ENCODE data around the gene FCRL6.

FCRL6 gene

DNA sequence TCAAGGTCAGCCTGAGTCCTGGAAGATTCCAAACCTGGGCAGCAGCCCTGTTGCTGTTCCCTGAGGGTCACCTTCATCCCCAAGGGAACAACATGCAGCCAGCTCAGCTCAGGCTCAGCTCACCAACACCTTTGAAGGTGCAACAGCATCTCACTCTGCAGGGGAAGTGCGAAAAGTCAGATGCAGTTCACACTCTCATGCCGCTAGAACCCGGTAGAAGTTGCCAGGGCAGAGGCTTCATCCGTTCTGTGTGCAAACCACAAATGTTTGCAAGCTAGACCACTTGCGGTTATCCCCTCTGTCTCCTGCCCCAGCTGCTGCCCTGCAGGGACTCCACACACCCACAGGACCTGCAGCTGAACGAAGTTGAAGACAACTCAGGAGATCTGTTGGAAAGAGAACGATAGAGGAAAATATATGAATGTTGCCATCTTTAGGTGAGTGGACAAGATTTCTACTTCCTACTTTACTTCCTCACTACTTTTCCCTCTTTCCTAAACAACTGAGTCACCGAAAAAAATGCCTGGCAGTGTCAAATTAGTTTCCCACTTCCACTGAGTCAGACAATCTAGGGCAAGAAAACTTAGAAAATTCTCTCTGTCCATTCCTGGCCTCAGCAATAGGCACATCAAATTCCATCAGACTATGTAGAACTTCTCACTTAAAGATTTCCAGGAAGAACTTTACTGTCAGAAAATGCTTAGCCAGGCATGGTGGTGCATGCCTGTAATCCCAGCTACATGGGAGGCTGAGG lies 1.8 kb upstream of the FCRL6 start:
- DNase-seq: peak in 1 of 6 experiments; percentile 5

DNA sequence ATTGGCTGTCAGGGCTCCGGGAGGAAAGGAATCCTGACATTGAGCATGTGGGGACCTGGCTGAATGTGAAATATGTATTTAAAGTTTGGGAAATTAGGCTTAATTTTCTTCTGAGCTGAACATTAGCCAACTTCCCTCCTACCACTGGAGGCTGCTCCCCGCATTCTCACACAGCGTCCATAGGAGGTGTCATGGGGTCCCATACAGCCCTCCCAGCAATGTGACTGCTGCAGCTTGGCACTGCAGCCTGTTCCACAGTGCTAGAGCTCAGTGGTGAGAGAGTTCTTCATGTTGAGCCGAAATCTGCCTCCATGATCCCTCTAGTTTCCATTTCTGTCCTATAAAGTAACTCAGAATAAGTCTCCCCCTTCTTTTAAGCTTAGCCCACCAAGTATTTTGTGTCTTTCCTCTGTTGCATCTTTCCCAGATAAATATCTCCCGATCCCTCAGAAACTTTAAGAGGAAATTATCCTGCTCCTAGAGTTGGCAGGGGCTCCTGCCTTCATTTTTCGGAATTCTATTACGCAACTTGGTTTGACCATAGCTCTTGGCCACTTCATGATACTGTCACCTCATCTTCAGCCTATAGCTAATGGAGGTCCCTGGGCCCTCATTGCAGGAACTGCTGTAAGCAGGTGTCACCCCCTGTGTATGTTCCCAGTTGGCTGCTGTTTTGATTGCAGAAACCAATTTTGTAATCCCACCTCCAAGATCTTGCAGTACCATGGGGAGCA lies 2.0 kb downstream of the FCRL6 start:
- DNase-seq: no peak

DNA sequence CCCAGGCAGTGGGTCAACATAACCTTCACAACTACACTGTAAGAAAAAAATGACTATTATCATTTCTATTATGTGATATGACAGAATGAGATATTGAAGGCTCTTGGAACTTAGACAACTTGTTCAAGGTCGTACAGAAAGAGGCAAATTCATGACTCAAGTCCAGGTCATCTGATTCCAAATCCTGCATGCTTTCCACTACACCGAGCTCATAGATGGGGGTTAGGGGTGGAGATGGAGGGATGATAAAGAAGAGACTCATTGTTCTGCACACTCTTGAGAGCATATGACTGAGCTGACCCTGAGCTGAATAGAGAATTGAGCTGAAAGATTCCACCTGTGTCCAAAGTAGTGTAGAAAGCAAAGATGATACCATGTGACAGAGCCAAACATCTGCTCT lies 2.8 kb downstream of the FCRL6 start:
- no peak for DNase-seq

DNA sequence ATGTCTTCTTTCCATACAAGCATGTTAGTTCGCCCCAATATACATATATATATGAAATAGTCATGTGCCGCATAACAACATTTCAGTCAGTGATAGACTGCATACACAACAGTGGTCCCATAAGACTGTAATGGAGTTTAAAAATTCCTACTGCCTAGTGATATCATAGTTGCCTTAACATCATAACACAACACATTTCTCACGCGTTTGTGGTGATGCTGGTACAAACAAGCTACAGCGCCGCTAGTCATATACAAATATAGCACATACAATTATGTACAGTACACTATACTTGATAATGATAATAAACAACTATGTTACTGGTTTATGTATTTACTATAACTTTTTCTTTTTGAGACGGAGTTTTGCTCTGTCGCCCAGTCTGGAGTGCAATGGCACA lies 13.8 kb downstream of the FCRL6 start:
- no peak for DNase-seq

DNA sequence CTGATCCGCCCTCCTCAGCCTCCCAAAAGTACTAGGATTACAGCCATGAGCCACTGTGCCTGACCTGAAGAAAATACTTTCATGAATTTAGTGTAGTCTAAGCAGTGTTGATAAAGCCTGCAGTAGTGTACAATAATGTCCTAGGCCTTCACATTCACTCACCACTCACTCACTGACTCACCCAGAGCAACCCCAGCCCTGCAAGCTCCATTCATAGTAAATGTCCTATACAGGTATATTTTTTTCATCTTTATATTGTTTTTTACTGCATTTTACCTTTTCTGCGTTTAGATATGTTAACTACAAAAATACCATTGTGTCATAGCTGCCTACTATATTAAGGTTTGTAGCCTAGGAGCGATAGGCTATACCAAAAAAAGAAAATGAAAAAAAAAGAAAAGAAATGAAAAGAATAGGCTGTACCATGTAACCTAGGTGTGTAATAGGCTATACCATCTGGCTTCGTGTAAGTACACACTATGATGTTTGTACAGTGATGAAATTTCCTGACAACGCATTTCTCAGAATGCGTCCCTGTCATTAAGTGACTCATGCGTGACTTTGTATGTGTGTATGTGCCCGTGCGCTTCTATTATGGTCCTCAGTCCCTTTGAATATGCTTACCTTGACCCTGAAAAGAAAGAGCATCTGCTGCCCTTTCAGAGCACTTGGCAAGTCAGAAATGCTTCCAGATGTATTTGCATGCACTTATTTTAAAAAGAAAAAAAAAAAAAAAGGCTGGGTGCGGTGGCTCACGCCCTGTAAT lies 15.3 kb downstream of the FCRL6 start:
- no peak for DNase-seq

DNA sequence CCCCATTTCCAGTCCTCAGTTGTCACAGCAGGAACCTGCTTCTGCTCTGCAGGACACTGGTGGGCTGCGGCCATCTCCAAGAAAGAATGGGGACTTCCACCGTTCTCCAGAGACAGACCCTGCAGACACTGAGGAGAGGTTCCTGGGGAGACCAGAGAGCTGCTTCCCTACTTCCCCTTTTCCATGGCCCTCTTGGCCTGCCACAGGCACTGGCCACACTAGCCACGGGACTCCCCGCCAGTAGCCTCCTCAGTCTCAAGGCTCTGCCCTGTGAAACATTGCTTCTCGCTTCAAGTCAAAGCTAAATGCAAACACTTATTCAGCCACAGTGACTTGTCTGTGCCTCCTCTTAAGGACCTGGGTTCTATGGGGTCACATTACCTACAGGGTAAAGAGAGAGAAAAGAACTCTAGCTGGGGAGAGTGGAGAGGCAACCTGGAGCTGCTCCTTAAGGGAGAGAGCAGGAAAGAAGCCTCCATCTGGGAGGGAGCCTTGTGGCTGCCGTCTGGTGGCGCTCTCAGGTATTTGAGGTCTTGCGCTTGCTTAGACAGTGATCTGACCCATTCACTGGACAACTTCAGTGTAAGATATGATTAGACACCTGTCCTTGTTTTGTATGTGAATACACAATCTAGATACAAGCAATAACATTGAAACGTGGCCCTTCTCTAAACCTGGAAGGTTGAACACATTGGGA lies 19.2 kb downstream of the FCRL6 start:
- peak in 1 of 6 experiments; percentile 14 for DNase-seq

DNA sequence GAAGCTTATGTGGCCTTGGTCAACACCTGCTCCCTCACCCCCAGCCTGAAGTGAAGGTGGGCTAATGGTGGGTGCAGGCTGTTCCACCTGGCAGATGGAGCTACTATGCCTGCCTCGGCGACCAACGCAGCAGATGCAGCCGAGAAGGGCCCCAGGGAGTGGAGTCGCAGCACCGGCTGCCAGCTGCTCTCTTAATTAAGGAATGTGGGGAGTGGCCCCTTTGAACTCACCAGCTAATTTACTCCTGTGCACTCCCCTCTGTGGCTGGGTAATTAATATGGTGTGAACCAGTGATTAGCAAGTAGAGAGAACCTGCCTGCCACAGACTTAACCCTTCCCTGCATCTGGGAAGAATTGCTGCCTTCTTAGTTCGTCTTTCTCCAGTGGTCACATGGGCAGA lies 21.2 kb downstream of the FCRL6 start:
- DNase-seq: no peak

DNA sequence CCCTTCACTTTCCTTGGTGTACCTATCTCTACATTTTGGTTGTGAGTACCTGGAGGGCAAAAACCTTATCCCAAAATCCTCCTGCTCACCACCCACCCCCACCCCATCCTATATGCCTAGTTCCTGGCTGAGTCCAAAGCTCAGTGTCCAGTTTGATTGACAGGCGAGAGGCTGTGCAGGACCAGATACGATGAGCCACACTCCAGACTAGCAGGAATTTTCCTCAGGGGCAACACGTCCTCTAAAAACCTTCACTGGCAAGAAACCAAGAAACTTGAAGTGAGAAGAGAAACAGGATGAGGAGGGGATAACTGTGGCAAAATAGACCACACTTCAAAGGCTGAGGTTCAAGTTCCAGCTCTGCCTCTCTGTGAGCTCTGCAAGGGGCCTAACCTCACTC lies 23.4 kb downstream of the FCRL6 start:
- DNase-seq: no peak

DNA sequence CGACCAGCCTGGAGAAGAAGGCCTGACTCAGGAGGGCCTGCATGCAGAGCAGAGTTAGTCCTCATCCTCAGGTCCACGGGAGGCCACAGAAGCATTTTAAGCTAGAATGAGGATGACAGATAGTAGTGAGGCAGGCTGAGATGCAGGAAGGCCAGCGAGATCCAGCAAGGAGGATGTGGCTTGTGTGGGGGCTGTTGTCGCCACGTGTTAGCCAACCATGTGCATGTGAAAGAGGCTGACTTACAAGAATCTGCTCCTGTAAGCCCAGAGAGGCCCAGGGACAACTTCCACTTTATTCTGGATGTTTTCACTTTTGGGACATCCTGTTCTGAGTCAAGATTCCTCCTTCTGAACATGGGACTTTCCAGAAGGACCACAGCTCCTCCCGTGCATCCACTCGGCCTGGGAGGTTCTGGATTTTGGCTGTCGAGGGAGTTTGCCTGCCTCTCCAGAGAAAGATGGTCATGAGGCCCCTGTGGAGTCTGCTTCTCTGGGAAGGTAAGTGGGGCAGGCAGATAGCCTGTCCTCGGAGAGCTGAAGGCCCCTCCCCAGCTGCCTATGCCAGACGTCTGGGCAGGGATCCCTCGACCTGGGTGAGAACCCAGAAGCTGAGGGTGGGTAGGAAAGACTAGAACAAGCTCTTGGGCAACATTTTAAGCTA lies 24.4 kb downstream of the FCRL6 start, which contains the start of gene SLAMF8:
Gene SLAMF8 (plus strand): TSS at position 433 of the 661 bp plus-strand sequence. CDS start 26 bp downstream, at position 459.
- DNase-seq: peak in 2 of 6 experiments; percentile 13 to 17

DNA sequence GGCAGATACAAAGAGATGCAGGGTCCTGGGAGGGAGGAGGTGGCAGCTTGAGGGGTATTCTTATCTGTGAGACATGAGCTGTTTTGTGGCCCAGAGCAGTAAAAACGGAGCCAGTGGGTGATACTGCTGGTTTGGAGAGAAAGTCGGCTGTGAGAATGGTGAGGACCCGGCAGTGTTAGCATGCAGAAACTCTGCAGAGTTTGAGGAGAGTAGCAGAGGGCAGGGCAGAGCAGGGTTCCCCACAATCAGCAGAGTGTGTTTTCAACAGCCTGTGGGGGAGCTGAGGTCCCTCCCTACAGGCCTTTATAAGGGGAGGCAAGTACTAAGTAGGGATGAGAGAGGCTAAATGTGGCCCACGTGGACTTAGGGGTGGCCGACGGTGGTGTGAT lies 24.9 kb downstream of the FCRL6 start:
- no peak for DNase-seq

DNA sequence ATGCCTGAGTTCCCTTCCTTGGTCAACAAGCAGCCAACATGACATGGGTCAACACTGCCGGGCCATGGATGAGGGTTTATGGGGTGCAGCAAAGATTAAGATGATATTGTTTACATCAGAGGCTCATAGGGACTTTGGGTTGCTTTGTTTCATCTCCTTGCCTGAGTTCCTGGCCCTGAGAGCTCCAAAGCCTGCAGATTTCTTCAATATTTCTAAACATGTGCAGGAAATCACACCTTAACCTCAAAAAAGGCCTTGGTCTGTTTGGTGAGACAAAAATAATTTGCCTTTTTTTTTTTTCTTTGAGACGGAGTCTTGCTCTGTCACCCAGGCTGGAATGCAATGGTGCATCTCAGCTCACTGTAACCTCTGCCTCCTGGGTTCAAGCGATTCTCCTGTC lies 25.4 kb downstream of the FCRL6 start:
- no peak for DNase-seq

DNA sequence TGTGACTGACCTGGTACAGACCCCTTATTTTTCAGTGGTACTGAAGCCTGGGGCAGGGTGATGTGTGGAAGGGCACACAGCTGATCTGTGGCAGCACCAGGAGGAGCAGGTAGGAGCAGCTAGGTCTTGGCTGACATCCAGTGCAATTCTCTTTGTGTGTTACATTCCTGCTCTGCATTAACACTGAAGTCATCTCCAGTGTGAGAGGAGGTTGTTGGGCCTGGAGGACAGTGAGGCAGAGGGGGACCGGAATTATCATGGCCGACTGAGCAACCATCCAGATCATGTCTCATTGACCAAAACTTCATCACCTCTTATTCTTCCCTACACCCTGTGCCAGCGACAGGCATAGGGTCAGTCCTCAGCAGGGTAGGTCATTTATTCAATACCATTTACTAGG lies 26.0 kb downstream of the FCRL6 start:
- no peak for DNase-seq

DNA sequence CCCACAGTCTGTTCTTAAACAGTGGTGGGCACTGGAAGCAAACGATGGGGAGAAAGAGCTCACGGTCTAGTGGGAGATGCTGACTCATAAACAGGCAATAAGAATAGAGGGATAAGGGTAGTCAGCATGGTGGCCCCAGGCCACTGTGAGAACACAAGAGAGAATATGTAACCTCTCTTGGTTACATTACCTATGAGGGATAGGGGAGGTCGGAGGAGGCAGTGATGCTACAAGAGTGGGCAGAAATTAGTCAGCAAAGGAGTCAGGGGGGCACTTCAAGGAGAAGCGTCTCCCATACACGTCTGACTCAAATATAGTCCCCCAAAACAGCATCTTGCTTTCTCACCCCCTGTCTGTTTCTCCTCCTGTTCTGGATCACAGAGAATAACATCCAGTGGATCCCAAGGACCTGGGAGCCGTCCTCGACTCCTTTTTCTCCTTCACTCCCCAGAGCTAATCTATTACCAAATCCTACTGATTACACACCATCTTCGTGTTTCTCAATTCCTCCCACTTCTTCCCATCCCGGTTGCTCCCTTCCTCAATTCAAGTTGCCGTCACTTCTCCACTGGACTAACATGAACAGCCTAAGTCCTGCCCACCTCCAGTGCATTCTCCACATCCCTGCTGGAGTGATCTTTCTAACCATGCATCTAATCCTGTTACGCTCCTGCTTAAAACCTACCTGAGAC lies 26.6 kb downstream of the FCRL6 start:
- no peak for DNase-seq

DNA sequence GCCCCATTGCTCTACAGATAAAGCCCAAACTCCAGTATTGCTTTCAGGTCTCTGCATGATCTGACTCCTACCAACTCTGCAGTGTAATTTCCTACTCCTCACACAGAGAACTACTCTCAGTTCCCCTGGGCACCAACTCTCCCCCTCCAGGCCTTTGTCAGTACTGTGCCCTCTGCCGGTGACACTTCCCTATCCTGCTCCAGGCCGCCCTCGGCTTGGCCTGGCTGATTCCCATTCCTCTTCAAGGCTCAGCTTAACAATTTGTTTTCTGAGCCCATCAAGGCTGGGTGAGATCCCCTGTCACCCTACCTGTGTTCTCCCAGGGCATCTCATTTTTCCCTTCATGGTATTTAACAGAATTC lies 27.1 kb downstream of the FCRL6 start:
- no peak for DNase-seq

DNA sequence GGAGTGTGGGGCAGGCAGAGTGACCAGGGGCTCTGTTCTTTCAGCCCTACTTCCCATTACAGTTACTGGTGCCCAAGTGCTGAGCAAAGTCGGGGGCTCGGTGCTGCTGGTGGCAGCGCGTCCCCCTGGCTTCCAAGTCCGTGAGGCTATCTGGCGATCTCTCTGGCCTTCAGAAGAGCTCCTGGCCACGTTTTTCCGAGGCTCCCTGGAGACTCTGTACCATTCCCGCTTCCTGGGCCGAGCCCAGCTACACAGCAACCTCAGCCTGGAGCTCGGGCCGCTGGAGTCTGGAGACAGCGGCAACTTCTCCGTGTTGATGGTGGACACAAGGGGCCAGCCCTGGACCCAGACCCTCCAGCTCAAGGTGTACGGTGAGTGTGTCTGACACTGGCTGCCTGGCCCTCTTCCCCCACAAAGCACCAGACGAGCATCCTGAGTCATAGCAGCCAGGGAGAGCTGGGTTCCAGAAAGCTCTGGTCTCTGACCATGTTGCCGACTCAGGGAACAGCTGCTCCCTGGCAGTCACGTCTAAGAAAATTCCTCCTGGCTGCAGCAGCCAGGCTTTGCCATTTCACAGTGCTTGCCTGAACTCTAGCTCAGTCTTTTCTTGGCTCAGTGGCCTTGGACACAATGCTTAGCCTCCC lies 27.8 kb downstream of the FCRL6 start:
- DNase-seq: no peak

DNA sequence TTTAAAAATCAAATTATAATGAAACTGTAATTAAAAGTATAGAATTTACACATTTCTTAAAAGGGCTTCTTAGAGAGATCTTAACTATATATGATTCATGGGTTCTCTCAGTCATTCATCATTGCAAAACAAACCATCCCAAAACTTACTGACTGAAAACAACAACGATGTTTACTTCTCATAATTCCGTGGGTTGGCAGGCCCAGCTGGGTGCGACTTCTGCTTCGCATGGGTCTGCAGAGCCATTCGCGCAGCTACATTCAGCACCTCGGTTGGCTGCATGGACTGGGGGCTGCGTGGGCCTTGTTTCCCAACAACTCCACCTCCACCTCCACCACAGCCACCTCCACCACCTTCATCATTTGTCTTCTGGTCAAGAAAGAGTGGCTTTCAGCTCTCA lies 28.6 kb downstream of the FCRL6 start:
- DNase-seq: no peak

DNA sequence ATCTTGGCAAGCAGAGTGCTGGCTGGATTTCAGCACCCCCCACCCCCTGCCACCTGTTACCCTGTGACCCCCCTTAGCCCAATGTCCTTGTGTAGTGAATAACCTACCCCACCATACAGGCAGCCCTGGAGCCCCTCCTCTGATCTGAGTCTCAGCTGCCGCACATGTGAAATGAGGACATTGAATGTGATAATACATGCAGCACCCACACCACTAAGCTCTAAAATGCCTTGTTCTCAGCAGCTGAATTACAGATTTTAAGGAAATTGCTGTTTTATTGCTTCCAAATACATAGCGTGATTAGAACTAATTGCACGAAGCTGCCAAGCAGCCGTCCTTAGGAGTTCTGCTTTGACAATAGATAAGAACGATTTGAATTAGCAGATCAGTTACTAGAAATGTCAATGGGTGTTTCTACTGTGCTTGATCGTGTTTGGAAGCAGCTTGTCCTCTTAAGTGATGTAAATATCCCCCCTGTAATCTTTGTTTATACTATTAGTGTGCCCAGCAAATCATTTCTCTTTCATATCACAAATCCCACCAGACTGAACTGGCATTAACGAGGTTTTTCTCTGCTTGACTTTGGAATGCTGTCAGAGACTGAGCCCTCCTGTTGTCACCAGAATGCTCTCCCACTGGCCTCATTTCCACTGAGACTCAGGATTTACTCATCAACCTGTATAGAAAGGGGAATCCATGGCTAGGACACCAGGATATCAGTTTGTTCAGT lies 29.4 kb downstream of the FCRL6 start:
- DNase-seq: no peak

DNA sequence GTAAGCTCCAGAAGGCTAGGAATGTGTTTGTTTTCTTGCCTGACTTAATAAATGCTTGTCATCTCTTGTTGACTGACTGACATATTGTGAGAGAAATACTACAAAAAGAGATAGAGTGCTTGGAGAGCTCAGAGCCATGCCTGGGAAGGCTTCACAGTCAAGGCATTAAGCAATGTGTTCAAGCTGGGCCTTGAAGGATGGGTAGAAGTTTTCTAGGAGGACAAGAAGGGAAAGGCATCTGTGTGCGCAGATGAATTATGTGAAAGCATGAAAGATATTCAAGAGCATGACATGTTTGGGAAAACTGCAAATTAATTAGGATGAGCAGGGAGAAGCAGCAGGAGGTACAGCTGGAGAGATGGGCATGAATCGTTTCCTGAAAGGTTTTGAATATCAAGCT lies 30.1 kb downstream of the FCRL6 start:
- DNase-seq: no peak

DNA sequence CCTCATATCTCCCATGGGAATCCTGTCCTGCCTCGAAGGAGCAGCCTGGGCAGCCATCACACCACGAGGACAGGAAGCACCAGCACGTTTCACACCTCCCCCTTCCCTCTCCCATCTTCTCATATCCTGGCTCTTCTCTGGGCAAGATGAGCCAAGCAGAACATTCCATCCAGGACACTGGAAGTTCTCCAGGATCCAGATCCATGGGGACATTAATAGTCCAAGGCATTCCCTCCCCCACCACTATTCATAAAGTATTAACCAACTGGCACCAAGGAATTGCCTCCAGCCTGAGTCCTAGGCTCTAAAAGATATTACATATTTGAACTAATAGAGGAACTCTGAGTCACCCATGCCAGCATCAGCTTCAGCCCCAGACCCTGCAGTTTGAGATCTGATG lies 33.2 kb downstream of the FCRL6 start:
- no peak for DNase-seq

DNA sequence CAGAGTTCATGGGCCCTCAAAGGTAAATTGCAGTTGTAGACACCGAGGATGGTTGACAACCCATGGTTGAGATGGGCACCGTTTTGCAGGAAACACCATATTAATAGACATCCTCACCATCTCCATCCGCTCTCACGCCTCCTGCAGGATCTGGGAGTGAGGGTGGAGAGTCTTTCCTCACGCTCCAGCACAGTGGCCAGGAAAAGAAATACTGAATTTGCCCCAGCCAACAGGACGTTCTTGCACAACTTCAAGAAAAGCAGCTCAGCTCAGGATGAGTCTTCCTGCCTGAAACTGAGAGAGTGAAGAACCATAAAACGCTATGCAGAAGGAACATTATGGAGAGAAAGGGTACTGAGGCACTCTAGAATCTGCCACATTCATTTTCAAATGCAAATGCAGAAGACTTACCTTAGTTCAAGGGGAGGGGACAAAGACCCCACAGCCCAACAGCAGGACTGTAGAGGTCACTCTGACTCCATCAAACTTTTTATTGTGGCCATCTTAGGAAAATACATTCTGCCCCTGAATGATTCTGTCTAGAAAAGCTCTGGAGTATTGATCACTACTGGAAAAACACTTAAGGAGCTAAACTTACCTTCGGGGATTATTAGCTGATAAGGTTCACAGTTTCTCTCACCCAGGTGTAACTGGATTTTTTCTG lies 33.8 kb downstream of the FCRL6 start:
- no peak for DNase-seq

Measured in stimulated activated naive CD4-positive, alpha-beta T cell (primary cell).